ENCODE results near the gene TEX2.
A peak's percentile ranks its signal among the peaks of the same experiment; 100 is the strongest.
"Not testable (repeated sequence)": the region's sequence is repeated elsewhere in the genome, so short reads cannot be mapped to it uniquely, and the experiment has no call there.

TEX2 gene

GRCh38 chr17:64236827-64237403 lies 26.1 kb downstream of the TEX2 start:
- DNase-seq (ENCODE audit: low read depth in 2 of 2), result no peak

GRCh38 chr17:64234961-64235360 lies 28.1 kb downstream of the TEX2 start:
- no peak for DNase-seq (ENCODE audit: low read depth in 2 of 2)

GRCh38 chr17:64232466-64233262 lies 30.4 kb downstream of the TEX2 start:
- no peak for DNase-seq (ENCODE audit: low read depth in 2 of 2)

- no peak for DNase-seq (ENCODE audit: low read depth in 2 of 2)
These were observed 31.4 kb downstream of the TEX2 start for GRCh38 chr17:64231567-64232141.

- DNase-seq (ENCODE audit: low read depth in 2 of 2), result no peak
These were observed 32.2 kb downstream of the TEX2 start for GRCh38 chr17:64230791-64231408.

- no peak for DNase-seq (ENCODE audit: low read depth in 2 of 2)
These were observed 33.0 kb downstream of the TEX2 start for GRCh38 chr17:64229815-64230728.

- no peak for DNase-seq (ENCODE audit: low read depth in 2 of 2)
These were observed 36.9 kb downstream of the TEX2 start for GRCh38 chr17:64226132-64226531.

GRCh38 chr17:64225410-64225809 lies 37.6 kb downstream of the TEX2 start:
- no peak for DNase-seq (ENCODE audit: low read depth in 2 of 2)

GRCh38 chr17:64223931-64224629 lies 39.0 kb downstream of the TEX2 start:
- DNase-seq (ENCODE audit: low read depth in 2 of 2), result no peak

GRCh38 chr17:64223283-64223682 lies 39.8 kb downstream of the TEX2 start:
- DNase-seq (ENCODE audit: low read depth in 2 of 2), result no peak

- DNase-seq (ENCODE audit: low read depth in 2 of 2), result no peak
These were observed 41.4 kb downstream of the TEX2 start for GRCh38 chr17:64221679-64222078.

- DNase-seq (ENCODE audit: low read depth in 2 of 2), result not testable (repeated sequence)
These were observed 42.5 kb downstream of the TEX2 start for GRCh38 chr17:64220604-64221003.

GRCh38 chr17:64219571-64219970 lies 43.5 kb downstream of the TEX2 start:
- no peak for DNase-seq (ENCODE audit: low read depth in 2 of 2)

- DNase-seq (ENCODE audit: low read depth in 2 of 2), result peak; percentile 6 to 16
These were observed 45.0 kb downstream of the TEX2 start for GRCh38 chr17:64218066-64218465.

GRCh38 chr17:64217249-64217691 lies 45.8 kb downstream of the TEX2 start:
- no peak for DNase-seq (ENCODE audit: low read depth in 2 of 2)

- DNase-seq (ENCODE audit: low read depth in 2 of 2), result no peak
These were observed 46.5 kb downstream of the TEX2 start for GRCh38 chr17:64216338-64217248.

GRCh38 chr17:64216000-64216337 lies 47.1 kb downstream of the TEX2 start:
- DNase-seq (ENCODE audit: low read depth in 2 of 2), result no peak

GRCh38 chr17:64214950-64215349 lies 48.1 kb downstream of the TEX2 start:
- no peak for DNase-seq (ENCODE audit: low read depth in 2 of 2)

- DNase-seq (ENCODE audit: low read depth in 2 of 2), result no peak
These were observed 48.9 kb downstream of the TEX2 start for GRCh38 chr17:64213995-64214811.
